HepG2 (cell line): ENCODE results near the gene RTBDN. TPM values are rescaled to one million over a fixed set of nuclear protein-coding genes. Genes with fewer than 3 reads are reported as not detected.
A peak's percentile ranks its signal among the peaks of the same experiment; 100 is the strongest.

Experiments used
- FLYWCH1 ChIP-seq: sonication (generic); formaldehyde crosslinking; IDR thresholded peaks from 2 replicates; pipeline ENCODE4 v1.8.1; 2023; ENCODE audit warnings: mild to moderate bottlenecking, missing genetic modification reagents
- POLR2AphosphoS5 ChIP-seq: IDR thresholded peaks from 2 replicates; pipeline ENCODE4 v1.6.1; 2012; ENCODE audit warnings: low read depth, low read length
- SCMH1 ChIP-seq: sonication (generic); formaldehyde crosslinking; IDR thresholded peaks from 2 replicates; pipeline ENCODE4 v1.9.0; 2021; ENCODE audit warnings: missing genetic modification reagents, mild to moderate bottlenecking, borderline replicate concordance
- TARDBP ChIP-seq: sonication (generic); formaldehyde crosslinking; IDR thresholded peaks from 2 replicates; pipeline ENCODE4 v1.8.0; 2022; ENCODE audit warnings: mild to moderate bottlenecking, missing genetic modification reagents
- ZNF234 ChIP-seq: sonication (generic); formaldehyde crosslinking; conservative IDR thresholded peaks from 2 replicates; pipeline ENCODE4 v1.5.1; 2020; ENCODE audit warnings: mild to moderate bottlenecking, missing genetic modification reagents
- ZNF496 ChIP-seq: sonication (generic); formaldehyde crosslinking; IDR thresholded peaks from 2 replicates; pipeline ENCODE4 v1.8.1; 2023; ENCODE audit warnings: mild to moderate bottlenecking, moderate library complexity, missing genetic modification reagents; ENCODE audit not compliant: insufficient replicate concordance
- ZNF780A ChIP-seq: sonication (generic); formaldehyde crosslinking; IDR thresholded peaks from 2 replicates; pipeline ENCODE4 v1.8.0; 2022; ENCODE audit warnings: mild to moderate bottlenecking, missing genetic modification reagents, moderate library complexity
- ZNF790 ChIP-seq: sonication (generic); formaldehyde crosslinking; IDR thresholded peaks from 2 replicates; pipeline ENCODE4 v1.8.0; 2022; ENCODE audit warnings: missing genetic modification reagents, mild to moderate bottlenecking, borderline replicate concordance
- polyA plus RNA-seq, 8 experiments: library from polyadenylated mRNA; depleted of rRNA in 3 of 8; stranded (reverse) in 7 of 8; unstranded in 1 of 8; fragments of >200 nt; fragmentation: Illumina TruSeq in 4 of 8; extraction: Trizol in 4 of 8; gene quantifications; 2 replicates each; pipeline versions ENCODE4 v1.2.1 to v1.2.3, GENCODE V29; 2011 to 2016; ENCODE audit warnings: low read depth in 4 of 8, missing spikeins in 1 of 8, mixed read lengths in 1 of 8; ENCODE audit not compliant: insufficient read depth in 1 of 8
- total RNA-seq, 5 experiments: library from RNA; depleted of rRNA; stranded (reverse); fragments of >200 nt; fragmentation: Illumina TruSeq; extraction: Trizol; gene quantifications; 2 replicates each; pipeline ENCODE4 v1.2.3, GENCODE V29; 2016; ENCODE audit warnings: low read depth in 1 of 5
- TF ChIP-seq, protein P1 (sequence below): sonication (generic); formaldehyde crosslinking; IDR thresholded peaks from 2 replicates; pipeline ENCODE4 v1.4.0; 2020; ENCODE audit warnings: low read depth, missing genetic modification reagents
- TF ChIP-seq, protein P2 (sequence below): sonication (generic); formaldehyde crosslinking; IDR thresholded peaks from 2 replicates; pipeline ENCODE4 v1.8.0; 2022; ENCODE audit warnings: missing genetic modification reagents, mild to moderate bottlenecking, inconsistent platforms, borderline replicate concordance
- TF ChIP-seq, protein P3 (sequence below): sonication (generic); formaldehyde crosslinking; IDR thresholded peaks from 2 replicates; pipeline ENCODE4 v1.4.0; 2020; ENCODE audit warnings: mild to moderate bottlenecking, missing genetic modification reagents
- TF ChIP-seq, protein P4 (sequence below): sonication (generic); formaldehyde crosslinking; IDR thresholded peaks from 2 replicates; pipeline ENCODE4 v1.9.0; 2022; ENCODE audit warnings: missing genetic modification reagents, mild to moderate bottlenecking, borderline replicate concordance

RTBDN gene
- total and polyA plus RNA-seq, 2 of the 13 experiments (the other 11 are each of a cell fraction or from before 2014, with no cell fraction given): 0.27 to 0.48 TPM

DNA sequence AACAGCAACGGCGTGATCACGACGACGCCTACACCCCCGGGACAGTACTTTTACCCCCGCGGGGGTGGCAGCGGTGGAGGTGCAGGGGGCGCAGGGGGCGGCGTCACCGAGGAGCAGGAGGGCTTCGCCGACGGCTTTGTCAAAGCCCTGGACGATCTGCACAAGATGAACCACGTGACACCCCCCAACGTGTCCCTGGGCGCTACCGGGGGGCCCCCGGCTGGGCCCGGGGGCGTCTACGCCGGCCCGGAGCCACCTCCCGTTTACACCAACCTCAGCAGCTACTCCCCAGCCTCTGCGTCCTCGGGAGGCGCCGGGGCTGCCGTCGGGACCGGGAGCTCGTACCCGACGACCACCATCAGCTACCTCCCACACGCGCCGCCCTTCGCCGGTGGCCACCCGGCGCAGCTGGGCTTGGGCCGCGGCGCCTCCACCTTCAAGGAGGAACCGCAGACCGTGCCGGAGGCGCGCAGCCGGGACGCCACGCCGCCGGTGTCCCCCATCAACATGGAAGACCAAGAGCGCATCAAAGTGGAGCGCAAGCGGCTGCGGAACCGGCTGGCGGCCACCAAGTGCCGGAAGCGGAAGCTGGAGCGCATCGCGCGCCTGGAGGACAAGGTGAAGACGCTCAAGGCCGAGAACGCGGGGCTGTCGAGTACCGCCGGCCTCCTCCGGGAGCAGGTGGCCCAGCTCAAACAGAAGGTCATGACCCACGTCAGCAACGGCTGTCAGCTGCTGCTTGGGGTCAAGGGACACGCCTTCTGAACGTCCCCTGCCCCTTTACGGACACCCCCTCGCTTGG, 42.1 kb downstream of the RTBDN start (continued):
- TF ChIP-seq, protein P1, sequence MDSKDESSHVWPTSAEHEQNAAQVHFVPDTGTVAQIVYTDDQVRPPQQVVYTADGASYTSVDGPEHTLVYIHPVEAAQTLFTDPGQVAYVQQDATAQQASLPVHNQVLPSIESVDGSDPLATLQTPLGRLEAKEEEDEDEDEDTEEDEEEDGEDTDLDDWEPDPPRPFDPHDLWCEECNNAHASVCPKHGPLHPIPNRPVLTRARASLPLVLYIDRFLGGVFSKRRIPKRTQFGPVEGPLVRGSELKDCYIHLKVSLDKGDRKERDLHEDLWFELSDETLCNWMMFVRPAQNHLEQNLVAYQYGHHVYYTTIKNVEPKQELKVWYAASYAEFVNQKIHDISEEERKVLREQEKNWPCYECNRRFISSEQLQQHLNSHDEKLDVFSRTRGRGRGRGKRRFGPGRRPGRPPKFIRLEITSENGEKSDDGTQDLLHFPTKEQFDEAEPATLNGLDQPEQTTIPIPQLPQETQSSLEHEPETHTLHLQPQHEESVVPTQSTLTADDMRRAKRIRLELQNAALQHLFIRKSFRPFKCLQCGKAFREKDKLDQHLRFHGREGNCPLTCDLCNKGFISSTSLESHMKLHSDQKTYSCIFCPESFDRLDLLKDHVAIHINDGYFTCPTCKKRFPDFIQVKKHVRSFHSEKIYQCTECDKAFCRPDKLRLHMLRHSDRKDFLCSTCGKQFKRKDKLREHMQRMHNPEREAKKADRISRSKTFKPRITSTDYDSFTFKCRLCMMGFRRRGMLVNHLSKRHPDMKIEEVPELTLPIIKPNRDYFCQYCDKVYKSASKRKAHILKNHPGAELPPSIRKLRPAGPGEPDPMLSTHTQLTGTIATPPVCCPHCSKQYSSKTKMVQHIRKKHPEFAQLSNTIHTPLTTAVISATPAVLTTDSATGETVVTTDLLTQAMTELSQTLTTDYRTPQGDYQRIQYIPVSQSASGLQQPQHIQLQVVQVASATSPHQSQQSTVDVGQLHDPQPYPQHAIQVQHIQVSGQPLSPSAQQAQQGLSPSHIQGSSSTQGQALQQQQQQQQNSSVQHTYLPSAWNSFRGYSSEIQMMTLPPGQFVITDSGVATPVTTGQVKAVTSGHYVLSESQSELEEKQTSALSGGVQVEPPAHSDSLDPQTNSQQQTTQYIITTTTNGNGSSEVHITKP: no peak
- TF ChIP-seq, protein P2, sequence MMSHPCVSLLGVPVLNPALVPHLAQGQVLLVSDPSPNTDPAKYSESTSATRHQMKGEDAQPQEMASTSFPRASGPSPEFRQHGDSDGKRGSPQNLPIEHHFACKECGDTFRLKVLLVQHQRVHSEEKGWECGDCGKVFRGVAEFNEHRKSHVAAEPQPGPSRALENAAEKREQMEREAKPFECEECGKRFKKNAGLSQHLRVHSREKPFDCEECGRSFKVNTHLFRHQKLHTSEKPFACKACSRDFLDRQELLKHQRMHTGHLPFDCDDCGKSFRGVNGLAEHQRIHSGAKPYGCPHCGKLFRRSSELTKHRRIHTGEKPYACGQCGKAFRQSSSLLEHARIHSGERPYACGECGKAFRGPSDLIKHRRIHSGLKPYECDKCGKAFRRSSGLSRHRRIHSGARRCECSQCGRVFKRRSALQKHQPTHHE: no peak
- TF ChIP-seq ZNF234: no peak
- no peak for TF ChIP-seq ZNF496
- TF ChIP-seq SCMH1 (CRISPR knock-in tag): no peak
- TF ChIP-seq FLYWCH1: 0 out of 2 replicates have a peak, but pooled peaks have one; percentile 49
- TF ChIP-seq, protein P3, sequence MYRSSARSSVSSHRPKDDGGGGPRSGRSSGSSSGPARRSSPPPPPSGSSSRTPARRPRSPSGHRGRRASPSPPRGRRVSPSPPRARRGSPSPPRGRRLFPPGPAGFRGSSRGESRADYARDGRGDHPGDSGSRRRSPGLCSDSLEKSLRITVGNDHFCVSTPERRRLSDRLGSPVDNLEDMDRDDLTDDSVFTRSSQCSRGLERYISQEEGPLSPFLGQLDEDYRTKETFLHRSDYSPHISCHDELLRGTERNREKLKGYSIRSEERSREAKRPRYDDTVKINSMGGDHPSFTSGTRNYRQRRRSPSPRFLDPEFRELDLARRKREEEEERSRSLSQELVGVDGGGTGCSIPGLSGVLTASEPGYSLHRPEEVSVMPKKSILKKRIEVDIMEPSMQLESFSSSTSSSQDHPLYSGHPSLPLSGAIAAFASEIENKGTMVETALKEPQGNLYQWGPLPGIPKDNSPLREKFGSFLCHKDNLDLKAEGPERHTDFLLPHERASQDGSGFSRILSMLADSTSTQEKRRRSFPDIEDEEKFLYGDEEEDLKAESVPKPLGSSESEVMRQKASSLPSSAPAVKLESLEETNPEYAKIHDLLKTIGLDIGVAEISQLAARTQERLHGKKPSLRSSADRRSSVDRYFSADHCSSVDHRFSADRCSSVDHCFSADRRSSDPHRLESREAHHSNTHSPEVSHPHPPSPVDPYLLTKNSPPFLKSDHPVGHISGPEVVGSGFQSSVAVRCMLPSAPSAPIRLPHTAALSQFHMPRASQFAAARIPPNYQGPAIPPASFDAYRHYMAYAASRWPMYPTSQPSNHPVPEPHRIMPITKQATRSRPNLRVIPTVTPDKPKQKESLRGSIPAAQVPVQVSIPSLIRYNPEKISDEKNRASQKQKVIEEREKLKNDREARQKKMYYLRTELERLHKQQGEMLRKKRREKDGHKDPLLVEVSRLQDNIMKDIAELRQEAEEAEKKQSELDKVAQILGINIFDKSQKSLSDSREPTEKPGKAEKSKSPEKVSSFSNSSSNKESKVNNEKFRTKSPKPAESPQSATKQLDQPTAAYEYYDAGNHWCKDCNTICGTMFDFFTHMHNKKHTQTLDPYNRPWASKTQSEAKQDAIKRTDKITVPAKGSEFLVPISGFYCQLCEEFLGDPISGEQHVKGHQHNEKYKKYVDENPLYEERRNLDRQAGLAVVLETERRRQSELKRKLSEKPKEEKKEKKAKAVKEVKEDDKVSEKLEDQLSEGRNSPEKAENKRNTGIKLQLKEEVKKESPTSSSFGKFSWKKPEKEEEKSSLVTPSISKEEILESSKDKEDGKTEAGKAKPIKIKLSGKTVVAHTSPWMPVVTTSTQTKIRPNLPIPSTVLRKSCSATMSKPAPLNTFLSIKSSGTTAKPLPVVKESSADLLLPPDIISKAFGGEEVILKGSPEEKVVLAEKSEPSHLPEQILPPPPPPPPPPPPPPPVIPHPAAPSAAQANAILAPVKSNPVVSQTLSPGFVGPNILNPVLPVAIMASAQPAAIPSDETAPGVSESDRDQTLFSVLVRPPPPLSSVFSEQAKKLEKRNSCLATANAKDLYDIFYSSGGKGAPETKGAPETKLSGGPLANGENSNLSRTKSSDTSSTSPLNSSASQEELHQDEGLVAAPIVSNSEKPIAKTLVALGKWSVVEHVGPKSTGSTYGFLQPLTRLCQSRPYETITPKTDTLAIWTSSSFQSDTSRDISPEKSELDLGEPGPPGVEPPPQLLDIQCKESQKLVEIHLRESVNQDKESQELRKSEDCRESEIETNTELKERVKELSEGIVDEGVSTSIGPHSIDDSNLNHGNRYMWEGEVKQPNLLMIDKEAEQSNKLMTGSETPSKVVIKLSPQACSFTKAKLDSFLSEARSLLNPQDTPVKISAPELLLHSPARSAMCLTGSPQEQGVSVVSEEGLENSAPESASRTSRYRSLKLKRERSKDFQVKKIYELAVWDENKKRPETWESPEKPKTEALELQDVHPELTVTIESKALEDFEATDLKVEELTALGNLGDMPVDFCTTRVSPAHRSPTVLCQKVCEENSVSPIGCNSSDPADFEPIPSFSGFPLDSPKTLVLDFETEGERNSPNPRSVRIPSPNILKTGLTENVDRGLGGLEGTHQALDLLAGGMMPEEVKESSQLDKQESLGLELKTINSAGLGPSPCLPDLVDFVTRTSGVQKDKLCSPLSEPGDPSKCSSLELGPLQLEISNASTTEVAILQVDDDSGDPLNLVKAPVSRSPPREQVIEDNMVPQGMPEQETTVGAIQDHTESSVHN: no peak
- peak; percentile 18; the same call in 1 of the 2 replicates for TF ChIP-seq TARDBP
- TF ChIP-seq POLR2AphosphoS5: 0 out of 2 replicates have a peak, but pooled peaks have one; percentile 41
- TF ChIP-seq ZNF790 (CRISPR knock-in tag): peak; percentile 89; the same call in 1 of the 2 replicates
- TF ChIP-seq, protein P4, sequence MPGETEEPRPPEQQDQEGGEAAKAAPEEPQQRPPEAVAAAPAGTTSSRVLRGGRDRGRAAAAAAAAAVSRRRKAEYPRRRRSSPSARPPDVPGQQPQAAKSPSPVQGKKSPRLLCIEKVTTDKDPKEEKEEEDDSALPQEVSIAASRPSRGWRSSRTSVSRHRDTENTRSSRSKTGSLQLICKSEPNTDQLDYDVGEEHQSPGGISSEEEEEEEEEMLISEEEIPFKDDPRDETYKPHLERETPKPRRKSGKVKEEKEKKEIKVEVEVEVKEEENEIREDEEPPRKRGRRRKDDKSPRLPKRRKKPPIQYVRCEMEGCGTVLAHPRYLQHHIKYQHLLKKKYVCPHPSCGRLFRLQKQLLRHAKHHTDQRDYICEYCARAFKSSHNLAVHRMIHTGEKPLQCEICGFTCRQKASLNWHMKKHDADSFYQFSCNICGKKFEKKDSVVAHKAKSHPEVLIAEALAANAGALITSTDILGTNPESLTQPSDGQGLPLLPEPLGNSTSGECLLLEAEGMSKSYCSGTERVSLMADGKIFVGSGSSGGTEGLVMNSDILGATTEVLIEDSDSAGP (CRISPR knock-in tag): peak; percentile 79
- TF ChIP-seq ZNF780A: no peak
